ENCODE data around the gene MSH5.

MSH5 gene

DNA sequence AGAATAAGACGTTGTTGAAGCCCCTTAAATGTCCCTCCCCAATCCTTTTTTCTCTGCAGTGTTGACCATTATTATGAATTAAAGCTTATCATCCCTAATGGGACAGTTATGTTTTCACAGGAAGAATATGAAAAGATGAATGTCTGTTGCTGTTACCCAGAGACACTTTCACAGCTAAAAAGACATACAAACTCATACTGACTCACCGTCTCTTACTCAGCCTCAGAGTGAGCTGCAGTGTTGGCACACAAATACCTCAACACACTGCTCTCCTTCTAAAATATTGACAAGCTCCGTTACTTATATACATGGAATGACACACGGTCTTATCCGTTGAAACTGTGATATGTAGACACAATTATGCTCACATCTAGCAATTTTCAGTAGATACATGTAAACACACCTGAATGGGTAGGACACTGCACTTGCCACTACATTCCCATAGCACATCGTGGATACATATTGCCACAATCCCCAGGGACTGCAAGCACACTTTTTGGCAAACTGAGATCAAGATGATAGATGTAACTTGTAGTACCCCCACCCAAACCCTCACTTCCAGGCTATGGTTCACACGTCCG, 13.0 kb downstream of the MSH5 start:
- no peak for TF ChIP-seq ZFX (IDR thresholded peaks at IDR 0.05)
- TF ChIP-seq, protein P1, sequence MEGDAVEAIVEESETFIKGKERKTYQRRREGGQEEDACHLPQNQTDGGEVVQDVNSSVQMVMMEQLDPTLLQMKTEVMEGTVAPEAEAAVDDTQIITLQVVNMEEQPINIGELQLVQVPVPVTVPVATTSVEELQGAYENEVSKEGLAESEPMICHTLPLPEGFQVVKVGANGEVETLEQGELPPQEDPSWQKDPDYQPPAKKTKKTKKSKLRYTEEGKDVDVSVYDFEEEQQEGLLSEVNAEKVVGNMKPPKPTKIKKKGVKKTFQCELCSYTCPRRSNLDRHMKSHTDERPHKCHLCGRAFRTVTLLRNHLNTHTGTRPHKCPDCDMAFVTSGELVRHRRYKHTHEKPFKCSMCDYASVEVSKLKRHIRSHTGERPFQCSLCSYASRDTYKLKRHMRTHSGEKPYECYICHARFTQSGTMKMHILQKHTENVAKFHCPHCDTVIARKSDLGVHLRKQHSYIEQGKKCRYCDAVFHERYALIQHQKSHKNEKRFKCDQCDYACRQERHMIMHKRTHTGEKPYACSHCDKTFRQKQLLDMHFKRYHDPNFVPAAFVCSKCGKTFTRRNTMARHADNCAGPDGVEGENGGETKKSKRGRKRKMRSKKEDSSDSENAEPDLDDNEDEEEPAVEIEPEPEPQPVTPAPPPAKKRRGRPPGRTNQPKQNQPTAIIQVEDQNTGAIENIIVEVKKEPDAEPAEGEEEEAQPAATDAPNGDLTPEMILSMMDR (conservative IDR thresholded peaks at IDR 0.05): no peak
- H3K27ac ChIP-seq: no peak overlapping the region

DNA sequence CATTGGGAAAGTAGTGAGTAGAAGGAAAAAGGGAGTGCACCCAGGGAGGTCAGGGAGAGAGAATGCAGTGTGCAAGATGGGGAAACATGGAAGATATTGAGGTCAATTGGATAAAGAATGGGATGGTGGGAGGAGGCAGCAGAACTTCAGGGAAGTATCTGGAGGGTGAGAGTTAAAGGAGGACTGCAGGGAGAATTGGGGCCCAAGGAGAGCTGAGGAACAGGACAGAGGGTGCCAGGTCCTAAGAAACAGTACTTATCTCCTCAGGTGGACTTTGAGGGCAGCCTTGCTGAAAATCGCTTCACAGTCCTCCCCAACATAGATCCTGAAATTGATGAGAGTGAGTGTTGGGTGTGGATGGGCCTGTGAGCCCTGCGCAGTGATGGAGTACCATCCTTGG, 18.5 kb downstream of the MSH5 start:
- no peak for TF ChIP-seq ZFX (IDR thresholded peaks at IDR 0.05)
- TF ChIP-seq, protein P1 (conservative IDR thresholded peaks at IDR 0.05): no peak
- H3K27ac ChIP-seq: no peak overlapping the region

DNA sequence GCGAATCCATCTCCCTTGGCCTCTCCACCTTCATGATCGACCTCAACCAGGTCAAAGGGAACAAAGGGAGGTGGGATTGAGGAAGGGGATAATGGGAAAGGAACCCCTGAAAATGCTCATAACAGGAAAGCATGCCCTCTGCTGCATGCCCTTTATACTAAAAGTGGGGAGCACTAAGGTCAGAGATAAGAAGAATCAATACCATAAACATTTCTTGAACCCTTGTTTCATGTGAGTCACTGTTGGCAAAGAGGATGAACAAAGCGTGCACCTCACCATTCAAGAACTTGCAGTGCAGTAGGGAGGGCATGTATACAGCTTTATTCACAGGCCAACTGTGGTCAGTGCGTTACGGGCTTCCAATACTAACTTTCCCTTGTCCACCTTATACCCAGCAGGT, 21.0 kb downstream of the MSH5 start:
- no peak overlapping the region for H3K27ac ChIP-seq
- TF ChIP-seq, protein P1 (conservative IDR thresholded peaks at IDR 0.05): no peak
- TF ChIP-seq ZFX (IDR thresholded peaks at IDR 0.05): no peak

DNA sequence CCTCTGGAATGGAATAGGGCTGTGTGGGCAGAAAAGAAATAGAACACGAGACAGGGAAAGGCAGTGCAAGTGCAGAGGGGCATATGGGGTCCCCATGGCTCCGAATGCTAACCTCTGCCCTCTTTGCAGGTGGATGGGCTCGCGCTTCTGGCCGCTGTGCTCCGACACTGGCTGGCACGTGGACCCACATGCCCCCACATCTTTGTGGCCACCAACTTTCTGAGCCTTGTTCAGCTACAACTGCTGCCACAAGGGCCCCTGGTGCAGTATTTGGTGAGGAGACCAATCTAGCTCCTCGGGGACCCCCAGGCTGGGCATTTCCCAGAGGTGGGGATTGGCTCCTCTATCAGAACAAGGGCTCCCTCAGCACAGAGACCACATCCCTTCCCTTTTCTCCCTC, 21.5 kb downstream of the MSH5 start:
- H3K27ac ChIP-seq: no peak overlapping the region
- TF ChIP-seq, protein P1 (conservative IDR thresholded peaks at IDR 0.05): no peak
- TF ChIP-seq ZFX (IDR thresholded peaks at IDR 0.05): no peak

DNA sequence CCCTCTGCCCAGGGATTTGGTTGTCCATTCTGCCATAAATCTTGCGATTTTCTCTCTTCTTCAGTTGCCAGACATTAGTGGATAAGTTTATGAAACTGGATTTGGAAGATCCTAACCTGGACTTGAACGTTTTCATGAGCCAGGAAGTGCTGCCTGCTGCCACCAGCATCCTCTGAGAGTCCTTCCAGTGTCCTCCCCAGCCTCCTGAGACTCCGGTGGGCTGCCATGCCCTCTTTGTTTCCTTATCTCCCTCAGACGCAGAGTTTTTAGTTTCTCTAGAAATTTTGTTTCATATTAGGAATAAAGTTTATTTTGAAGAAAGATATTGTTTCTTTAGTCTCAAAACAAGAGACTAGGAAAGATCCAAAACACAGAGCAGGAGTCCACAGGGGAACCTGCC, 22.6 kb downstream of the MSH5 start, which contains the start of gene SAPCD1:
Gene SAPCD1, plus strand, starts transcription at position 301 of the 400 bp plus-strand sequence. CDS start 399 bp downstream, outside the sequence.
- TF ChIP-seq ZFX (IDR thresholded peaks at IDR 0.05): no peak
- TF ChIP-seq, protein P1 (conservative IDR thresholded peaks at IDR 0.05): no peak
- H3K27ac ChIP-seq: no peak within 1 kb of the TSS

DNA sequence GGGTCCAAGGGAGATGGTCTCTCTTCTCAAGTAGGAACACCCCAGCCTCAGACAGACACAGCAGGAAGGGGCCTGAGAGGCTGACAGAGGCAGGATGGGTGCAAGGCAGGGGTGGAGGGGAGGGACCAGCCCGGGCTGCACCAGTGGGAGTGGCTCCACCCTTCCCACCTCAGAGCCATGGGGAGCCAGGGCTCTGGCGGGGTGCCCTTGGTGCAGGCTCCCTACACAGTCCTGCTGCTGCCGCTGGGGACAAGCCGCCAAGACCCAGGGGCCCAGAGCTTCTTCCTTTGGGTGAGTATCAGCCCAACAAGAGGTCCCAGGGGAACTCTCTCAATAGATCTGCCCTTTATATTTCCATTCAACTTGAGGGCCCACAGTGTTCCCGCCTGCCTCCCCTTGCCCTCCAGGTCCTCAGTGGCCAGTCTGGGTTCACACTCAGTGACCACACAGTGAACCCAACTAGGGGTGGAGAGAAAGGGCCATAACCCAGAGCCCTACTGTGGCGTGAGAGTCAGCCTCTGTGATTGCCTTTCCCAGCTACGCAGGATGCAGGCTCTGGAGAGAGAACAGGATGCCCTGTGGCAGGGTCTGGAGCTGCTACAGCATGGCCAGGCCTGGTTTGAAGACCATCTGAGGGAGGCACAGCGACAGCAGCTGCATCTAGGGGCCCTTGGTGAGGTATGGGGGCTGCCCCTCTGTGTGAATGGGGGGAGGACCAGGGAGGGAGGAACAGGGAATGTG, 23.2 kb downstream of the MSH5 start:
- no peak overlapping the region for H3K27ac ChIP-seq
- no peak for TF ChIP-seq ZFX (IDR thresholded peaks at IDR 0.05)
- TF ChIP-seq, protein P1 (conservative IDR thresholded peaks at IDR 0.05): no peak

DNA sequence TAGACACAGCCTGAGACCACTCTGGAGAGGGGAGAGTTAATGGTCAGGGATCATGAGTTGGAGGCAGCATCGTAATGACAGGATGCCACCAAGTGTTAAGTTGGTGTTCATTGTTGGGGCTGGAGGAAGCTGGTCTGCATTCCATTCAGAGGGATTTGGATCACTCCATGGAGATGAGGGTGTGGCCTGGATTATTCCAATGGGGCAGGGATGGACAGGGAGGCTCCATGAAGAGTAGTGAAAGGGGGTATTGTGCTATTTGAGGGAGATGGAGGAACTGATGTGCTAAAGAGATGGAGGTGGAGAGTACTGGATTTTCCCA, 23.8 kb downstream of the MSH5 start:
- TF ChIP-seq, protein P1 (conservative IDR thresholded peaks at IDR 0.05): no peak
- no peak for TF ChIP-seq ZFX (IDR thresholded peaks at IDR 0.05)
- no peak overlapping the region for H3K27ac ChIP-seq

Measured in C4-2B (cell line).